SU-DHL-6 (cell line): ENCODE measurements around the gene TSC2.
"Not testable (repeated sequence)": the region's sequence is repeated elsewhere in the genome, so short reads cannot be mapped to it uniquely, and the experiment has no call there.

Source experiments
- H2AFZ ChIP-seq: fragments of 200-600 bp; sonication (generic); 2 replicates; pipeline ENCODE4 v1.6.1; 2014; ENCODE audit warnings: low read depth, mild to moderate bottlenecking, moderate library complexity, mixed read lengths, antibody characterized with exemption, low read length; ENCODE audit not compliant: severe bottlenecking
- H3F3A ChIP-seq: fragments of 200-600 bp; shearing (Covaris generic); 2 replicates; pipeline ENCODE4 v1.6.0; 2016; ENCODE audit warnings: antibody characterized with exemption, mild to moderate bottlenecking; ENCODE audit not compliant: insufficient read depth
- H3K27ac ChIP-seq: fragments of 200-600 bp; sonication (generic); 2 replicates; pipeline ENCODE4 v1.5.1; 2016; ENCODE audit warnings: low read depth, mild to moderate bottlenecking, low read length, moderate library complexity, mixed read lengths
- H3K27me3 ChIP-seq: fragments of 200-600 bp; sonication (generic), shearing (Covaris generic); 2 replicates; pipeline ENCODE4 v1.6.0; 2014; ENCODE audit warnings: mild to moderate bottlenecking, low read length
- H3K36me3 ChIP-seq: fragments of 200-600 bp; sonication (generic); 2 replicates; pipeline ENCODE4 v1.6.1; 2014; ENCODE audit warnings: mild to moderate bottlenecking, low read length, mixed read lengths
- H3K4me2 ChIP-seq: fragments of 300-600, 200-600 bp; shearing (Covaris generic), sonication (generic); 2 replicates; pipeline ENCODE4 v1.6.0; 2014; ENCODE audit warnings: low read length, low read depth, mild to moderate bottlenecking; ENCODE audit not compliant: poor library complexity, severe bottlenecking
- H3K4me3 ChIP-seq: fragments of 200-600 bp; sonication (generic); 2 replicates; pipeline ENCODE4 v1.5.1; 2014; ENCODE audit warnings: antibody characterized with exemption, low read length, mild to moderate bottlenecking, mixed read lengths; ENCODE audit not compliant: insufficient read depth, poor library complexity, severe bottlenecking
- H3K79me2 ChIP-seq: fragments of 200-600 bp; sonication (generic); 2 replicates; pipeline ENCODE4 v1.6.1; 2014; ENCODE audit warnings: mild to moderate bottlenecking, low read length, moderate library complexity; ENCODE audit not compliant: insufficient read depth
- H3K9ac ChIP-seq: fragments of 200-600 bp; sonication (generic); 2 replicates; pipeline ENCODE4 v1.7.0; 2014; ENCODE audit warnings: mild to moderate bottlenecking, low read length
- H3K9me2 ChIP-seq: fragments of 200-600 bp; sonication (generic); replicated peaks from 2 replicates; pipeline ENCODE4 v1.6.1; 2014; ENCODE audit warnings: low read length; ENCODE audit not compliant: insufficient read depth
- H3K9me3 ChIP-seq: fragments of 200-600 bp; sonication (generic); 2 replicates; pipeline ENCODE4 v1.6.1; 2014; ENCODE audit warnings: low read length, mixed read lengths; ENCODE audit not compliant: insufficient read depth
- H4K20me1 ChIP-seq: fragments of 200-600 bp; sonication (generic); 2 replicates; pipeline ENCODE4 v1.6.1; 2014; ENCODE audit warnings: low read depth, mild to moderate bottlenecking, antibody characterized with exemption, low read length, moderate library complexity, mixed read lengths
- CTCF ChIP-seq: fragments of 200-600 bp; sonication (generic); IDR thresholded peaks from one replicate; pipeline ENCODE4 v1.5.1; 2017; ENCODE audit warnings: antibody characterized with exemption, mild to moderate bottlenecking, low read length, moderate library complexity; ENCODE audit not compliant: insufficient read depth, poor library complexity, severe bottlenecking
- EZH2phosphoT487 ChIP-seq: fragments of 200-600 bp; sonication (generic), shearing (Covaris generic); conservative IDR thresholded peaks from 2 replicates; pipeline ENCODE4 v1.6.1; 2018; ENCODE audit warnings: mild to moderate bottlenecking, antibody characterized with exemption, low read length, moderate library complexity, mixed read lengths

Gene TSC2

GRCh38 chr16:2009164-2009711 is 38.5 kb upstream of the TSC2 start:
- no peaks in the 10 kb centered on the region for H3K9me3 ChIP-seq
- 0 out of 2 replicates have a peak, but pooled peaks cover 3% of the 10 kb centered on the region for H3F3A ChIP-seq
- no peaks in the 10 kb centered on the region for H3K36me3 ChIP-seq
- H3K9ac ChIP-seq = peak overlapping the region; percentile 76
- H3K4me3 ChIP-seq = peak overlapping the region; percentile 83
- TF ChIP-seq EZH2phosphoT487 (no peak), CTCF (no peak)
- H4K20me1 ChIP-seq = no peaks in the 10 kb centered on the region
- peaks cover 50% of the 10 kb centered on the region for H3K79me2 ChIP-seq
- H3K27me3 ChIP-seq = no peaks in the 10 kb centered on the region
- no peaks in the 10 kb centered on the region for H3K9me2 ChIP-seq
- H3K27ac ChIP-seq = peak overlapping the region; percentile 54
- peak overlapping the region; percentile 92 for H3K4me2 ChIP-seq
- no peak overlapping the region for H2AFZ ChIP-seq

GRCh38 chr16:2009791-2010510 is 37.8 kb upstream of the TSC2 start, which contains the start of gene ZNF598:
Gene ZNF598 (minus strand): TSS chr16:2009821.
- Histone ChIP-seq H4K20me1 (no peaks in the 10 kb centered on the region), H2AFZ (peak within 1 kb of the TSS; percentile 28), H3K27me3 (no peaks in the 10 kb centered on the region), H3K9ac (peak within 1 kb of the TSS; percentile 76), H3K9me2 (no peaks in the 10 kb centered on the region), H3K4me2 (peak within 1 kb of the TSS; percentile 92), H3K27ac (peak within 1 kb of the TSS; percentile 54), H3K4me3 (peak within 1 kb of the TSS; percentile 83), H3K36me3 (no peaks in the 10 kb centered on the region), H3K9me3 (no peaks in the 10 kb centered on the region), H3F3A (0 out of 2 replicates have a peak, but pooled peaks cover 3% of the 10 kb centered on the region), H3K79me2 (peaks cover 44% of the 10 kb centered on the region)
- TF ChIP-seq EZH2phosphoT487 (no peak), CTCF (no peak)

GRCh38 chr16:2011726-2012125 is 36.1 kb upstream of the TSC2 start:
- H3K27ac ChIP-seq, H2AFZ ChIP-seq, H3K4me3 ChIP-seq, H3K36me3 ChIP-seq, H3K9me2 ChIP-seq, H3K27me3 ChIP-seq, H4K20me1 ChIP-seq, H3K9ac ChIP-seq, H3F3A ChIP-seq, H3K9me3 ChIP-seq, H3K4me2 ChIP-seq: not testable (repeated sequence)
- H3K79me2 ChIP-seq = peaks cover 26% of the 10 kb centered on the region

- Histone ChIP-seq H4K20me1 (no peaks in the 10 kb centered on the region), H3K9me3 (no peaks in the 10 kb centered on the region), H3F3A (0 out of 2 replicates have a peak, but pooled peaks cover under 1% of the 10 kb centered on the region), H3K4me2 (no peak overlapping the region), H3K9me2 (no peaks in the 10 kb centered on the region), H3K27ac (no peak overlapping the region), H2AFZ (no peak overlapping the region), H3K9ac (no peak overlapping the region), H3K27me3 (no peaks in the 10 kb centered on the region), H3K4me3 (no peak overlapping the region), H3K36me3 (no peaks in the 10 kb centered on the region), H3K79me2 (peaks cover 8% of the 10 kb centered on the region)
- no peak for TF ChIP-seq CTCF
- TF ChIP-seq EZH2phosphoT487 = no peak
Observed at GRCh38 chr16:2013527-2013926, 34.3 kb upstream of the TSC2 start.
